Dendritic cell treated with granulocyte-macrophage colony-stimulating factor and Interleukin-4, amounts not matched to agents 40 ng/mL and 50 ng/mL, for 4 days (primary cell): ENCODE results near the gene AQP2.

Experiments used
- H3K27ac Mint-ChIP-seq: one replicate; pipeline ENCODE4 v1.8.0; 2022; ENCODE audit warnings: mild to moderate bottlenecking, mixed read lengths
- H3K27me3 Mint-ChIP-seq: one replicate; pipeline ENCODE4 v1.8.0; 2022; ENCODE audit warnings: mild to moderate bottlenecking, mixed read lengths
- H3K36me3 Mint-ChIP-seq: one replicate; pipeline ENCODE4 v1.8.0; 2022; ENCODE audit warnings: low read depth, mixed read lengths
- H3K4me1 Mint-ChIP-seq: one replicate; pipeline ENCODE4 v1.8.0; 2022; ENCODE audit warnings: low read depth, mixed read lengths
- H3K4me3 Mint-ChIP-seq: one replicate; pipeline ENCODE4 v1.8.0; 2022; ENCODE audit warnings: mild to moderate bottlenecking, moderate library complexity, mixed read lengths
- H3K9me3 Mint-ChIP-seq: one replicate; pipeline ENCODE4 v1.8.0; 2022; ENCODE audit warnings: mixed read lengths
- intact Hi-C: fragments of 100-400 bp; cut with micrococcal nuclease; formaldehyde crosslinking; loops from one replicate; pipeline ENCODE4 v1.15.0; 2022

The AQP2 gene

GRCh38 chr12:49951411-49952240 lies 1.1 kb downstream of the AQP2 start:
- no peaks in the 10 kb centered on the region for H3K9me3 Mint-ChIP-seq
- H3K27ac Mint-ChIP-seq = no peak overlapping the region
- peaks cover 86% of the 10 kb centered on the region for H3K27me3 Mint-ChIP-seq

GRCh38 chr12:49952391-49953055 lies 2.0 kb downstream of the AQP2 start:
- H3K9me3 Mint-ChIP-seq = no peaks in the 10 kb centered on the region
- H3K36me3 Mint-ChIP-seq = no peaks in the 10 kb centered on the region
- no peak overlapping the region for H3K27ac Mint-ChIP-seq
- peaks cover 46% of the 10 kb centered on the region for H3K4me1 Mint-ChIP-seq
- peaks cover 90% of the 10 kb centered on the region for H3K27me3 Mint-ChIP-seq
- no peak overlapping the region for H3K4me3 Mint-ChIP-seq
- intact Hi-C loops = no loop called here

More at GRCh38 chr12:49951411-49952240, 1.1 kb downstream of the AQP2 start:
- Mint-ChIP-seq H3K36me3 (no peaks in the 10 kb centered on the region), H3K4me1 (peaks cover 45% of the 10 kb centered on the region), H3K4me3 (no peak overlapping the region)
- intact Hi-C loops = no loop called here

DNA sequence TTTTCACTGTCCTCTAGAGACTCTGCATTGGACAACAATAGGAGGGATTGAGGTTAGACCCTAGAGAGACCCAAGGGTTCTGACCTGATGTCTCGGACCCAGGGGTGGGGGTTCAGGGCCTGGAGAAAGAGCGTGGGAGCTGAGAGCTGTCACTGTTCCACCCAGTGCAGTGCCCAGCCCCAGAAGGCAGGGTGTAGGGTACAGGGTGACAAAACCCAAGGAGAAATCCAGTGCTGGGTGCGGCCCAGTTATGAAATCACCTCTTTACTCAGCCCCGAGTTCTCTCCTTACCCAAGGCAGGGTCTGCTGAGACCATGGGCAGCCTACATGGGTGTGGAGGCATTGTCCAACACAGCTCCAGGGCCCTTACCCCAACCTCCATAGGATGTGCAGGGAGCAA lies 2.6 kb downstream of the AQP2 start:
- no peaks in the 10 kb centered on the region for H3K36me3 Mint-ChIP-seq
- no peak overlapping the region for H3K27ac Mint-ChIP-seq
- H3K4me3 Mint-ChIP-seq = no peak overlapping the region
- H3K4me1 Mint-ChIP-seq = peaks cover 45% of the 10 kb centered on the region
- no peaks in the 10 kb centered on the region for H3K9me3 Mint-ChIP-seq
- intact Hi-C loops = no loop called here
- H3K27me3 Mint-ChIP-seq = peaks cover 90% of the 10 kb centered on the region

DNA sequence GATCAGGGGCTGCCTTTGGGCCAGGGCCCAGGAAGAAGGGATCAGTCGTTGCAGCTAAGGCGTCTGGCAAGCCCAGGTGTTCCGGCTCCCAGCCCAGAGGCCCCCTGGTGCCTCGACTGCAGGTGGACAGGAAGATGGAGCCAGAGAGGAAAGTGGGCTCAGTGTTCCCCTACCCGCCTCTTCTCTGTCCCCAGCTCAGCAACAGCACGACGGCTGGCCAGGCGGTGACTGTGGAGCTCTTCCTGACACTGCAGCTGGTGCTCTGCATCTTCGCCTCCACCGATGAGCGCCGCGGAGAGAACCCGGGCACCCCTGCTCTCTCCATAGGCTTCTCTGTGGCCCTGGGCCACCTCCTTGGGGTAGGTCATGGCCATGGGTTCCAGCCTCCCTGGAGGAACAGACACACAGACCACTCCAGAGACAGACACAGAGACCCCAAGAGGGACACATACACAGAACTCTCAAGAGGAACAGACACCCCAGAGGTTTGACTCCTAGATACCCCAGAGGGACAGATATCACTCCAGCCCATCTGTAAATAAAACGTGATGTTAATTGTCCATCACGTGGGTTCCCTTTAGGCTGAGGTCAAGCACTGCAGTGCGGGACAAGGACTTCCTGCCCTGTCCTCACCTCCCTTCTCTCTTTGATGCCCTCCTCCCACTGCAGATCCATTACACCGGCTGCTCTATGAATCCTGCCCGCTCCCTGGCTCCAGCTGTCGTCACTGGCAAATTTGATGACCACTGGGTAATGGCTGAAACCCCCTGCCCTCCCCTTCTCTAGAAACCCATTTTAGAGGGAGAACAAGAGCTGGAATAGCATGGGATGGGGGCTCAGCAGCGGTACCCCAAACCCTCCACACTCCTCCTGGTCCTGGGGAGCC lies 3.7 kb downstream of the AQP2 start:
- Mint-ChIP-seq H3K36me3 (no peaks in the 10 kb centered on the region), H3K4me1 (peaks cover 35% of the 10 kb centered on the region), H3K4me3 (no peak overlapping the region), H3K27ac (no peak overlapping the region), H3K27me3 (peaks cover 94% of the 10 kb centered on the region), H3K9me3 (no peaks in the 10 kb centered on the region)
- intact Hi-C loops = no loop called here

GRCh38 chr12:49954863-49955830 lies 4.6 kb downstream of the AQP2 start:
- Mint-ChIP-seq H3K4me1 (peaks cover 30% of the 10 kb centered on the region), H3K9me3 (no peaks in the 10 kb centered on the region), H3K36me3 (no peaks in the 10 kb centered on the region)

DNA sequence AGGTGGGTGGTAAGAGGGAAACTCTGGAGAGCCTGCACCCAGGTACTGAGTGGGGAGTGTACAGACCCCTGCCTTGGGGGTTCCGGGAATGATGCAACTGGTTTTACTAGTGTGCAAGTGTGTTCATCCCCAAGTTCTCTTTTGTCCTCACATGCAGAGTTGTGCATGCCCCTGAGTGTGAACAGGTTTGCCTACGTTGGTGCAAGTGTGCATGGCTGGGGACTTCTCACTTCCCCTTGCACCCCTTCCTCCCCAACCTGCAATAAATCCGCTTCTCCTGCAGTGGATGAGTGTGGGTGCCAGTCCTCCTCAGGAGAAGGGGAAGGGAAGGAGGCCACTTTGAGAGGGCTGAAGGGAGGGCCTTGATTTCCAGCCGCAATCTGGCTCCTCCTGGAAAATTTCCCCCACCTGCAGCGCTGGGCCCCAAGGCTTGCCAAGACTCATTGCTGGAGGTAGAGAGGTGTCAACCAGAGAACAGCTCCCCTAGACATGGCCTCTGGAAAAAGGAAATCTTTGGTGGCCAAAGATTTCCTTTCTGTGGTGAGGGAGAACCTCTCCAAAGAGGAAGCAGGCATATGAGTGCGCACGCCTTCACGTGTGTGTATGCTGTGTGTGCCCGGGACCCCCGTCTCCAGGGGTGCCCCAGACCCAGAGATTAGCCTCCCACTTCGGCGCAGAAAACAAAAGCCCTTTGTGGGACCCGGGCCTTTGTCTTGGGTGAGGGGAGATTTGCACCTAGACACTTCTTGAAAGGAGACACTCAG lies 5.5 kb downstream of the AQP2 start:
- H3K27me3 Mint-ChIP-seq = peaks cover 95% of the 10 kb centered on the region
- no peaks in the 10 kb centered on the region for H3K36me3 Mint-ChIP-seq
- H3K4me3 Mint-ChIP-seq = peak overlapping the region; percentile 4
- H3K9me3 Mint-ChIP-seq = no peaks in the 10 kb centered on the region
- intact Hi-C loops = no loop called here
- H3K4me1 Mint-ChIP-seq = peaks cover 34% of the 10 kb centered on the region
- H3K27ac Mint-ChIP-seq = no peak overlapping the region

More at GRCh38 chr12:49954863-49955830, 4.6 kb downstream of the AQP2 start:
- Mint-ChIP-seq H3K27ac (no peak overlapping the region), H3K27me3 (peaks cover 95% of the 10 kb centered on the region), H3K4me3 (no peak overlapping the region)
- intact Hi-C loops = no loop called here

- no peaks in the 10 kb centered on the region for H3K36me3 Mint-ChIP-seq
- peaks cover 93% of the 10 kb centered on the region for H3K27me3 Mint-ChIP-seq
- H3K4me3 Mint-ChIP-seq = no peak overlapping the region
- H3K4me1 Mint-ChIP-seq = peaks cover 26% of the 10 kb centered on the region
- H3K9me3 Mint-ChIP-seq = no peaks in the 10 kb centered on the region
- H3K27ac Mint-ChIP-seq = no peak overlapping the region
- intact Hi-C loops = no loop called here
These were observed 6.4 kb downstream of the AQP2 start for GRCh38 chr12:49956663-49957569.

GRCh38 chr12:49957570-49957967 lies 7.0 kb downstream of the AQP2 start:
- H3K4me3 Mint-ChIP-seq = no peak overlapping the region

DNA sequence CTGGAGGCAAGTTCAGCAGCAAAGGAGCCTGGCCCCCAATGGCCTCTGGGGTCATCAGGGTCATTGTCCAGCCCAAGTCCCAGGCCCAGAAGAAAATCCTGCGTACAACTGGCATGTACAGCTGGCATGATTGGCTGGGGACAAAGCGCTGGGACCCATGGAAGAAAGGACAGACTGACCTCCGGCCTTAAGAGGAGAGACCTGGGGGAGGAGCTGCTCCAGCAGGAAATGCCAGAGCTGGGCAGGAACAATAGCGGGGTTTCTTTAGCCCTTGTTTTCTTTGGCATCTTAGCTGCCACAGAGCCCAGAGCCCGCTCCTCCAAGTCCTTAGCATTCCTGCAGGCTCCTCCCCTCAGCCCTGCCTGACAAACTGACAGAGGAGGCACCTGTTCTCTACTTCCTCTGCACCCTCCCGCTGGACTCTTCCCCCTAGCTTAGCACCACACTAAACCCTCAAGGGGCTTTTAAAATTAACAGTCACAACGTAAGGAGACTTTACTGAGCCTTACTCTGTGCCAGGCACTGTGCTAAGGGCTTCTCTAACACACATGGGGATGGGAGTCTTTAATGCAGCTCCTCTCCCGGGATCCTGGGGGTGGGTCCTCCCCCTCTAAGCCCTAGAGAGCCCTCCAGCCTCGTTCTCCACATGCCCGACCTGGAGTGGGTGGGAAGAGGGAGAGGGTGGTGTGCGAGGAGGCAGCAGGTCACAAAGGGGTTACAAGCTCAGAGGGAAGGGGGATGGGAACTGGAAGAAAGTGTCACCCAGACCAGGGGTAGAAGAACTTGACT lies 9.3 kb downstream of the AQP2 start:
- intact Hi-C loops = no loop called here
- Mint-ChIP-seq H3K4me3 (no peak overlapping the region), H3K4me1 (peaks cover 20% of the 10 kb centered on the region), H3K27ac (no peak overlapping the region), H3K9me3 (no peaks in the 10 kb centered on the region), H3K36me3 (no peaks in the 10 kb centered on the region), H3K27me3 (peaks cover 94% of the 10 kb centered on the region)

More at GRCh38 chr12:49957570-49957967, 7.0 kb downstream of the AQP2 start:
- H3K27ac Mint-ChIP-seq = no peak overlapping the region
- peaks cover 95% of the 10 kb centered on the region for H3K27me3 Mint-ChIP-seq
- intact Hi-C loops = no loop called here
- no peaks in the 10 kb centered on the region for H3K36me3 Mint-ChIP-seq
- no peaks in the 10 kb centered on the region for H3K9me3 Mint-ChIP-seq
- H3K4me1 Mint-ChIP-seq = peaks cover 20% of the 10 kb centered on the region

GRCh38 chr12:49960474-49961110 lies 10.1 kb downstream of the AQP2 start:
- no peaks in the 10 kb centered on the region for H3K9me3 Mint-ChIP-seq
- H3K36me3 Mint-ChIP-seq = no peaks in the 10 kb centered on the region
- intact Hi-C loops = no loop called here
- peaks cover 20% of the 10 kb centered on the region for H3K4me1 Mint-ChIP-seq
- peak overlapping the region; percentile 2 for H3K4me3 Mint-ChIP-seq
- peaks cover 92% of the 10 kb centered on the region for H3K27me3 Mint-ChIP-seq
- no peak overlapping the region for H3K27ac Mint-ChIP-seq
